Measurements from ENCODE around the gene ZNF577. TPM values are rescaled to one million over a fixed set of nuclear protein-coding genes. Genes with fewer than 3 reads are reported as not detected.

The ZNF577 gene
- total and polyA plus RNA-seq, 2 of the 4 experiments (the other 2 are of a cell fraction), result 2.9 to 5.8 TPM

- TF ChIP-seq USF2 (IDR thresholded peaks at IDR 0.05; ENCODE audit: low read depth, low read length) (no peak; the same call in 1 of the 2 replicates), RAD21 (IDR thresholded peaks at IDR 0.05; ENCODE audit: low read length) (peak; percentile 16; the same call in 1 of the 2 replicates), RFX5 (IDR thresholded peaks at IDR 0.05; ENCODE audit: low read depth, low read length) (no peak), BHLHE40 (IDR thresholded peaks at IDR 0.05; ENCODE audit: low read depth, low read length) (peak; percentile 13; the same call in 1 of the 2 replicates), MXI1 (IDR thresholded peaks at IDR 0.05; ENCODE audit: borderline replicate concordance, low read depth, low read length) (peak; percentile 30; the same call in 1 of the 2 replicates), SMC3 (IDR thresholded peaks at IDR 0.05; ENCODE audit: low read depth, low read length) (no peak)
These were observed at the start of gene ZNF577 (continued) for GRCh38 chr19:51887522-51888498.

Measured in IMR-90 (cell line).